B cell (primary cell): ENCODE data around the gene GRAMD2A. TPM values are rescaled to one million over a fixed set of nuclear protein-coding genes. Genes with fewer than 3 reads are reported as not detected.

Experiments used
- ATAC-seq: fragments of 200-7000 bp; cut with Tn5 transposase; one replicate; pipeline ENCODE4 v1.10.0; 2021; ENCODE audit warnings: low read depth, mild to moderate bottlenecking, moderate number of reproducible peaks, moderate library complexity
- CTCF ChIA-PET: fragments of 350-600 bp; sonication (Branson Sonifier 250); formaldehyde crosslinking; loops from one replicate; lab custom pipeline; 2021; ENCODE audit warnings: antibody characterized with exemption, inconsistent platforms; lab: Charles Lee
- POLR2A ChIA-PET: fragments of 350-600 bp; sonication (Branson Sonifier 250); formaldehyde crosslinking; loops from one replicate; lab custom pipeline; 2021; ENCODE audit warnings: antibody characterized with exemption; lab: Charles Lee
- DNase-seq: peaks from one replicate; pipeline ENCODE4 v3.0.0; 2013
- H2AFZ ChIP-seq: 2 replicates; pipeline ENCODE4 v1.6.1; 2012; ENCODE audit warnings: mild to moderate bottlenecking, low read depth, low read length; ENCODE audit not compliant: insufficient read depth, poor library complexity, severe bottlenecking
- H3K27ac ChIP-seq, 2 donors: 1 replicate in 1 of 2; 2 replicates in 1 of 2; pipeline ENCODE4 v1.5.1; 2012 to 2013; ENCODE audit warnings: low read length in 2 of 2, mild to moderate bottlenecking in 2 of 2, moderate library complexity in 1 of 2
- H3K27me3 ChIP-seq, 4 experiments: fragments of 200-600 bp in 1 of 4; sonication (generic) in 1 of 4; replicated peaks in 1 of 4; 1 replicate in 2 of 4; 2 replicates in 2 of 4; pipeline versions ENCODE4 v1.6.1 to v1.7.0; 2013 to 2016; ENCODE audit warnings: low read length in 3 of 4, mild to moderate bottlenecking in 2 of 4, mixed read lengths in 1 of 4, moderate library complexity in 1 of 4; ENCODE audit not compliant: insufficient read depth in 4 of 4, control insufficient read depth in 3 of 4; ENCODE audit errors: control extremely low read depth in 1 of 4
- H3K36me3 ChIP-seq, 2 experiments: replicated peaks in 1 of 2; 1 replicate in 1 of 2; 2 replicates in 1 of 2; pipeline versions ENCODE4 v1.6.1 to v1.7.1; 2013; ENCODE audit warnings: low read length in 1 of 2; ENCODE audit not compliant: insufficient read depth in 2 of 2, control insufficient read depth in 1 of 2; ENCODE audit errors: control extremely low read depth in 1 of 2, extremely low read depth in 1 of 2
- H3K4me1 ChIP-seq, 2 donors: fragments of 200-600 bp in 1 of 2; sonication (generic) in 1 of 2; 1 replicate in 1 of 2; 2 replicates in 1 of 2; pipeline versions ENCODE4 v1.5.1 to v1.6.1; 2013 to 2017; ENCODE audit warnings: low read length in 2 of 2; ENCODE audit not compliant: control insufficient read depth in 2 of 2, insufficient read depth in 2 of 2
- H3K4me2 ChIP-seq: replicated peaks from 2 replicates; pipeline ENCODE3; 2012; ENCODE audit warnings: mild to moderate bottlenecking, low read depth, low read length; ENCODE audit not compliant: poor library complexity, severe bottlenecking
- H3K4me3 ChIP-seq, 5 experiments: fragments of 200-600 bp in 1 of 5; sonication (generic) in 1 of 5; 1 replicate in 3 of 5; 2 replicates in 2 of 5; pipeline versions ENCODE4 v1.5.1 to v1.7.0; 2011 to 2016; ENCODE audit warnings: low read length in 4 of 5, mild to moderate bottlenecking in 4 of 5, low read depth in 2 of 5, control low read depth in 1 of 5, moderate library complexity in 1 of 5; ENCODE audit not compliant: insufficient read depth in 1 of 5; ENCODE audit errors: control extremely low read depth in 1 of 5, extremely low read depth in 1 of 5
- H3K79me2 ChIP-seq: fragments of 200-600 bp; sonication (generic); one replicate; pipeline ENCODE4 v1.6.0; 2016; ENCODE audit warnings: low read length; ENCODE audit not compliant: control insufficient read depth, insufficient read depth
- H3K9ac ChIP-seq: fragments of 200-600 bp; sonication (generic); 2 replicates; pipeline ENCODE4 v1.6.1; 2017; ENCODE audit warnings: mild to moderate bottlenecking, low read length, moderate library complexity
- H3K9me3 ChIP-seq, 3 donors: one replicate each; pipeline versions ENCODE4 v1.6.1 to v1.7.1; 2013; ENCODE audit warnings: low read length in 2 of 3; ENCODE audit not compliant: control insufficient read depth in 2 of 3, insufficient read depth in 1 of 3; ENCODE audit errors: control extremely low read depth in 1 of 3
- H4K20me1 ChIP-seq: 2 replicates; pipeline ENCODE4 v1.6.0; 2012; ENCODE audit warnings: mild to moderate bottlenecking, low read length; ENCODE audit not compliant: insufficient read depth, control insufficient read depth, poor library complexity, severe bottlenecking
- H3K27ac Mint-ChIP-seq: one replicate; pipeline ENCODE4 v1.8.0; 2021; ENCODE audit warnings: mixed read lengths
- H3K27me3 Mint-ChIP-seq: one replicate; pipeline ENCODE4 v1.8.0; 2021; ENCODE audit warnings: mixed read lengths
- H3K4me1 Mint-ChIP-seq: one replicate; pipeline ENCODE4 v1.8.0; 2021; ENCODE audit warnings: mixed read lengths
- H3K4me3 Mint-ChIP-seq: one replicate; pipeline ENCODE4 v1.8.0; 2021; ENCODE audit warnings: mixed read lengths
- H3K9me3 Mint-ChIP-seq: one replicate; pipeline ENCODE4 v1.8.0; 2022; ENCODE audit warnings: mixed read lengths; ENCODE audit not compliant: insufficient read depth
- EZH2 ChIP-seq: IDR thresholded peaks from 2 replicates; pipeline ENCODE4 v1.6.1; 2012; ENCODE audit warnings: borderline replicate concordance, low read depth, mild to moderate bottlenecking, moderate library complexity, low read length; ENCODE audit not compliant: insufficient read depth, poor library complexity, severe bottlenecking
- WGBS: methylation state at CpG from one replicate; pipeline ENCODE4 v1.1.5; 2013; ENCODE audit warnings: missing lambda C conversion rate; ENCODE audit not compliant: insufficient coverage; 5-methylcytosine and 5-hydroxymethylcytosine counted together
- intact Hi-C: fragments of 100-400 bp; cut with micrococcal nuclease; formaldehyde crosslinking; loops from one replicate; pipeline ENCODE4 v1.10.0; 2022
- polyA plus RNA-seq: library from polyadenylated mRNA; depleted of rRNA; stranded (reverse); fragments of >200 nt; gene quantifications from 2 replicates; pipeline ENCODE4 v1.2.3, GENCODE V29; 2012
- total RNA-seq, 2 donors: library from RNA; stranded (reverse); fragments of 120-200 nt in 1 of 2; gene quantifications; 1 replicate in 1 of 2; 2 replicates in 1 of 2; pipeline versions ENCODE4 v1.2.3 to v1.2.4, GENCODE V29; 2013 to 2022
- TF ChIP-seq, protein P1 (sequence below): fragments of 200-600 bp; IDR thresholded peaks from one replicate; pipeline ENCODE4 v1.8.0; 2022; ENCODE audit warnings: antibody characterized with exemption, mild to moderate bottlenecking

Gene GRAMD2A
- total and polyA plus RNA-seq, 2 donors (not counting 1 experiment from before 2014, with no cell fraction given) = not detected

- Histone ChIP-seq H3K4me2 (peak overlapping the region; percentile 75), H3K36me3 (no peaks in the 10 kb centered on the region), H2AFZ (peak overlapping the region; percentile 84), H4K20me1 (no peaks in the 10 kb centered on the region), H3K9me3 (no peaks in the 10 kb centered on the region), H3K4me3 (peak overlapping the region; percentile 62 to 92 (median 84)), H3K4me1 (peaks cover 14 to 17% of the 10 kb centered on the region in 2 donors), H3K27me3 (no peaks in the 10 kb centered on the region), H3K9ac (peak overlapping the region; percentile 88), H3K27ac (peak overlapping the region; percentile 71 to 77), H3K79me2 (peaks cover 50% of the 10 kb centered on the region)
- ATAC-seq = peak; percentile 0
- 4% methylated on average over 24 of the region's 24 CpGs for WGBS
- H3K27ac Mint-ChIP-seq = peak overlapping the region; percentile 99
- TF ChIP-seq, protein P1, sequence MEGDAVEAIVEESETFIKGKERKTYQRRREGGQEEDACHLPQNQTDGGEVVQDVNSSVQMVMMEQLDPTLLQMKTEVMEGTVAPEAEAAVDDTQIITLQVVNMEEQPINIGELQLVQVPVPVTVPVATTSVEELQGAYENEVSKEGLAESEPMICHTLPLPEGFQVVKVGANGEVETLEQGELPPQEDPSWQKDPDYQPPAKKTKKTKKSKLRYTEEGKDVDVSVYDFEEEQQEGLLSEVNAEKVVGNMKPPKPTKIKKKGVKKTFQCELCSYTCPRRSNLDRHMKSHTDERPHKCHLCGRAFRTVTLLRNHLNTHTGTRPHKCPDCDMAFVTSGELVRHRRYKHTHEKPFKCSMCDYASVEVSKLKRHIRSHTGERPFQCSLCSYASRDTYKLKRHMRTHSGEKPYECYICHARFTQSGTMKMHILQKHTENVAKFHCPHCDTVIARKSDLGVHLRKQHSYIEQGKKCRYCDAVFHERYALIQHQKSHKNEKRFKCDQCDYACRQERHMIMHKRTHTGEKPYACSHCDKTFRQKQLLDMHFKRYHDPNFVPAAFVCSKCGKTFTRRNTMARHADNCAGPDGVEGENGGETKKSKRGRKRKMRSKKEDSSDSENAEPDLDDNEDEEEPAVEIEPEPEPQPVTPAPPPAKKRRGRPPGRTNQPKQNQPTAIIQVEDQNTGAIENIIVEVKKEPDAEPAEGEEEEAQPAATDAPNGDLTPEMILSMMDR = no peak
- no peak for TF ChIP-seq EZH2
- intact Hi-C loops = loop anchor here (5.0 to 10.0 kb wide), 3 partner anchors 935 to 1878 kb away; partner anchors contain the start of genes NEO1, PML and STOML1
- H3K27me3 Mint-ChIP-seq = no peaks in the 10 kb centered on the region
- POLR2A ChIA-PET = interaction anchor here (0.7 kb wide), 1 partner anchor 420 kb away, joined by 3 read pairs; no protein-coding TSS in a partner anchor
- H3K9me3 Mint-ChIP-seq = no peaks in the 10 kb centered on the region
- CTCF ChIA-PET = no interaction called here
- H3K4me3 Mint-ChIP-seq = peak overlapping the region; percentile 94
- H3K4me1 Mint-ChIP-seq = peaks cover 36% of the 10 kb centered on the region
- DNase-seq = no peak
Measured at GRCh38 chr15:72116731-72117485, 80.7 kb downstream of the GRAMD2A start.
